GM19372 (cell line): Measurements from ENCODE around the gene FAM9C.

Experiments used
- ATAC-seq: cut with Tn5 transposase; IDR thresholded peaks from one replicate; pipeline ENCODE4 v1.9.1; 2021; ENCODE audit warnings: mild to moderate bottlenecking, low read depth, moderate library complexity; ENCODE audit not compliant: unreplicated experiment

Gene FAM9C

DNA sequence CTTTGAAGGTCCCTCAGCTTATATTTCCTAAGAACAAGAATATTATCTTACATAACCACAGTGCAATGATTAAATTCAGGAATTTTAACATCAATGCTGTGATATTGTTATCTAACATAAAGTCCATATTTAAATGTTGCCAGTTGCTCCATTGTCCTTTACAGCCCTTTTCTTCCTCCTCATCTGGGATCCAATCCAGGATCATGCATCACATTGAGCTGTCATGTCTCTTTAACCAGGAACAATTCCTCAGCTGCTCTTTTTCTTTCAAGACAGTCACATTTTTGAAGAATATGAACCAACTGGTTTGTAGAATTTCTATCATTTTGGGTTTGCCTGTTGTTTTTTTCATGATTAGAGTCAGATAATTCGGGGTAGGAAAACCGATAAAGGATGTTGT, 57.5 kb downstream of the FAM9C start:
- ATAC-seq, result no peak

DNA sequence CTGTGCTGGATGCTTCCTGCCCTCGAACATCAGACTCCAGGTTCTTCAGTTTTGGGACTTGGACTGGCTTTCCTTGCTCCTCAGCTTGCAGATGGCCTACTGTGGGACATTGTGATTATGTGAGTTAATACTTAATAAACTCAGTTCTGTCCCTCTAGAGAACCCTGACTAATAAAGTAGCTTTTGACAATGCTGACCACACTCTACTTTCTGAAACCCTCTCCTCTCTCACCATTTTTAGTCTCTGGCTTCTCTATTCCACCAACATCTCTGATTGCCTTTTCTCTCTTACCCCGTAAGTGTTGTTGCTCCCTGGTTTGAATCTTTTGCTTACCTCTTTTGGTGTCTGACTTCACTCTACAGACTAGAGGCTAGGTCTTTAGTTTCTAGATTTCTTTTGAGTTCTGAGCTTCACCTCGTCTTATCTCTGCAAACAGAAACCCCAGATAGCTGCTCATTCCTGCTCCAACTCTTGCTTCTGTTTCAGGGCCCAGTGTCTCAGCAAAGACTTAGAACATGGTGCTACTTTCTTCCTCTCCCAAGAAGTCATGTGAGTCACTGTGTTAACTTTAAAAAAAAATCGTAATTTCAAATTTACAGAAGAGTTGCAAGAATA, 58.1 kb downstream of the FAM9C start:
- ATAC-seq, result no peak
